Endothelial cell of umbilical vein (primary cell): ENCODE measurements around the gene MLIP.

ENCODE experiments used
- EZH2 ChIP-seq: IDR thresholded peaks from 2 replicates; pipeline ENCODE4 v1.6.1; 2012; ENCODE audit warnings: borderline replicate concordance, low read depth, mild to moderate bottlenecking, moderate library complexity, low read length, inconsistent platforms; ENCODE audit not compliant: severe bottlenecking
- GATA2 ChIP-seq: IDR thresholded peaks from 2 replicates; pipeline ENCODE4 v1.7.0; 2011; ENCODE audit warnings: low read depth, mild to moderate bottlenecking, moderate library complexity, mixed read lengths, low read length; ENCODE audit not compliant: insufficient read length, insufficient read depth
- JUN ChIP-seq: IDR thresholded peaks from 2 replicates; pipeline ENCODE4 v1.6.1; 2011; ENCODE audit warnings: borderline replicate concordance, low read depth; ENCODE audit not compliant: insufficient read length, insufficient read depth
- MYC ChIP-seq: IDR thresholded peaks from one replicate; pipeline ENCODE4 v1.6.1; 2011; ENCODE audit warnings: mild to moderate bottlenecking, low read depth, low read length
- POLR2A ChIP-seq: IDR thresholded peaks from 2 replicates; pipeline ENCODE4 v1.6.1; 2012; ENCODE audit warnings: low read depth, mild to moderate bottlenecking, control low read depth, low read length
- POLR2AphosphoS5 ChIP-seq: IDR thresholded peaks from 2 replicates; pipeline ENCODE4 v1.6.1; 2012; ENCODE audit warnings: low read depth, mild to moderate bottlenecking, control low read depth, low read length, moderate library complexity; ENCODE audit not compliant: insufficient read depth
- TF ChIP-seq, protein P1 (sequence below), 2 donors: IDR thresholded peaks; 1 replicate in 1 of 2; 2 replicates in 1 of 2; pipeline ENCODE4 v1.5.1; 2011; ENCODE audit warnings: low read length in 2 of 2, mild to moderate bottlenecking in 2 of 2, moderate library complexity in 2 of 2, control low read depth in 1 of 2, inconsistent platforms in 1 of 2, low read depth in 1 of 2; ENCODE audit not compliant: insufficient read depth in 1 of 2; ENCODE audit errors: extremely low read depth in 1 of 2
- TF ChIP-seq, protein P2 (sequence below): IDR thresholded peaks from 2 replicates; pipeline ENCODE4 v1.6.1; 2011; ENCODE audit not compliant: insufficient read depth, insufficient read length

DNA sequence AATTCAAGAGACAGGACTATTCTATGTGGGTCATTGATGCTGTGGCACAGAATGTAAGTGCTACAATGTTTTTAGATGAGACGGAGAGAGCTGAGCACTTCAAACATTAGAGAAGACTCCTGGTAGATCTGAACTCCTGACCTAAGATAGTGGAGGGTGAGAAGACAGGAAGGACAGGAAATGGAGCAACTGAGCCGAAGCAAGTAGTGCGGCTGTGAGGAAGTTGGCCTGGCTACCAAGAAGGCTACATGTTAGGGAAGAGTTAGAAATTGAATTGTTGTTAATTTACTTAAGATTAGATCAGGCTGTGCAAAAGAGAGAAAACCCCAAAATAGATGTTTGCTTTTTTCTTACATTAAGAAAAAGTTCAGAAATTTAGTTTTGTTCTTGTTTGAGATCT lies 14.4 kb upstream of the MLIP start:
- TF ChIP-seq EZH2 (no peak), GATA2 (no peak), JUN (no peak), POLR2A (no peak), POLR2AphosphoS5 (no peak), MYC (no peak)
- TF ChIP-seq, protein P1, sequence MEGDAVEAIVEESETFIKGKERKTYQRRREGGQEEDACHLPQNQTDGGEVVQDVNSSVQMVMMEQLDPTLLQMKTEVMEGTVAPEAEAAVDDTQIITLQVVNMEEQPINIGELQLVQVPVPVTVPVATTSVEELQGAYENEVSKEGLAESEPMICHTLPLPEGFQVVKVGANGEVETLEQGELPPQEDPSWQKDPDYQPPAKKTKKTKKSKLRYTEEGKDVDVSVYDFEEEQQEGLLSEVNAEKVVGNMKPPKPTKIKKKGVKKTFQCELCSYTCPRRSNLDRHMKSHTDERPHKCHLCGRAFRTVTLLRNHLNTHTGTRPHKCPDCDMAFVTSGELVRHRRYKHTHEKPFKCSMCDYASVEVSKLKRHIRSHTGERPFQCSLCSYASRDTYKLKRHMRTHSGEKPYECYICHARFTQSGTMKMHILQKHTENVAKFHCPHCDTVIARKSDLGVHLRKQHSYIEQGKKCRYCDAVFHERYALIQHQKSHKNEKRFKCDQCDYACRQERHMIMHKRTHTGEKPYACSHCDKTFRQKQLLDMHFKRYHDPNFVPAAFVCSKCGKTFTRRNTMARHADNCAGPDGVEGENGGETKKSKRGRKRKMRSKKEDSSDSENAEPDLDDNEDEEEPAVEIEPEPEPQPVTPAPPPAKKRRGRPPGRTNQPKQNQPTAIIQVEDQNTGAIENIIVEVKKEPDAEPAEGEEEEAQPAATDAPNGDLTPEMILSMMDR (IDR thresholded peaks at IDR 0.05; ENCODE audit: extremely low read depth in 1 of 2, insufficient read depth in 1 of 2, low read depth in 1 of 2, low read length in 2 of 2): no peak
- TF ChIP-seq, protein P2, sequence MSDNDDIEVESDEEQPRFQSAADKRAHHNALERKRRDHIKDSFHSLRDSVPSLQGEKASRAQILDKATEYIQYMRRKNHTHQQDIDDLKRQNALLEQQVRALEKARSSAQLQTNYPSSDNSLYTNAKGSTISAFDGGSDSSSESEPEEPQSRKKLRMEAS: no peak
